SK-N-MC (cell line): ENCODE measurements around the gene SPTBN4.

ENCODE experiments used
- EZH2 ChIP-seq: fragments of 200-600 bp; sonication (generic); IDR thresholded peaks from one replicate; pipeline ENCODE4 v1.6.1; 2017; ENCODE audit warnings: antibody characterized with exemption
- FOXP2 ChIP-seq: optimal IDR thresholded peaks from 2 replicates; pipeline ENCODE3; 2011; ENCODE audit warnings: mild to moderate bottlenecking, moderate library complexity; ENCODE audit not compliant: insufficient read depth; ENCODE audit errors: extremely low read length, control extremely low read depth
- POLR2AphosphoS5 ChIP-seq: IDR thresholded peaks from 2 replicates; pipeline ENCODE4 v1.6.1; 2012; ENCODE audit warnings: mild to moderate bottlenecking, low read depth, low read length, borderline replicate concordance

DNA sequence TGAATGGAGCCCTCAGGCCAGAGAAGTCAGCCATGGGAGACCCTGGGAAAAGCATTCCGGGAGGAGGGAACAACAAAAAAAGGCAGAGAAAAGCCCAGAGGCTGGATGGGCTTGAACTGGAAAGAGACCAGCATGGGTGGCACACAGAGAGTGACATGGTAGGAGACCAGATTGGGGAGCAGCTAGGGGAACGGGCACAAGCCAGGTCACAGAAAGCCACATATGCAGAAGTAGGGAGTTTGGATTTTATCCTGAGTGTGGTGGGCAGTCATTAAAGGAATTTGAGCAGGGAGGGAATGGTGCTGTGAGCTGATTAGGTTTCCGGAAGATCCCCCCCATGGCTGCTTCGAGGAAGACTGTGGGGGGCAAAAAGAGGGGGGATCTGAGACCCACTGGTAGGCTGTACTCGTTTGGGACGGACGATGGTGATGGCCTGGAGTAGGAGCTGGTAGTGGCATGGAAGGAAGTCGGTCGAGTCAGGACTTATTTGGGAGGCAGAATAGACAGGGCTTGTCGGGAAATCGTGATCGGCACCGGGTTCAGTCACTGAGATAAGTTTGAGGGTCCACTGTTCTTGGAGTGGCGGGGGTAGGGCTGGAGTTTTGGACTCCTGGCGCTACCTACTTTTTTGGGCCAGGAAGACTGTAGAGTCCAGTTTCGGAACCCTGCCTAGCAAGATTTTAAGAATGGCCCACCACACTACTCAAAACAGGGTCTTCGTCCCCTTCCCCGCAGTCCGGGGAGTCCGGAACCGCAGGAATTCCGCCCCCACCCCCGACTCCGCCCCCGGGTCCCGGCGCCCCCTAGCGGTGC is 42.0 kb upstream of the SPTBN4 start:
- TF ChIP-seq EZH2 = no peak
- no peak for TF ChIP-seq POLR2AphosphoS5
- no peak for TF ChIP-seq FOXP2
